DND-41 (cell line): ENCODE data around the gene SHISA2.

Experiments used
- ATAC-seq: fragments of 200-7000 bp; cut with Tn5 transposase; 3 replicates; pipeline ENCODE4 v1.9.1; 2021; ENCODE audit warnings: low read depth; ENCODE audit not compliant: insufficient read depth
- DNase-seq: peaks from one replicate; pipeline ENCODE4 v3.0.0-alpha.2; 2020
- H2AFZ ChIP-seq: 2 replicates; pipeline ENCODE4 v1.6.0; 2012; ENCODE audit warnings: low read depth, low read length
- H3K27ac ChIP-seq: 2 replicates; pipeline ENCODE4 v1.5.1; 2012; ENCODE audit warnings: low read length, inconsistent platforms
- H3K27me3 ChIP-seq: fragments of 200-600 bp; sonication (generic); 2 replicates; pipeline ENCODE4 v1.6.0; 2012; ENCODE audit warnings: low read length, mild to moderate bottlenecking, inconsistent platforms; ENCODE audit not compliant: insufficient read depth, poor library complexity
- H3K36me3 ChIP-seq: 2 replicates; pipeline ENCODE4 v1.5.1; 2012; ENCODE audit warnings: low read length, inconsistent platforms; ENCODE audit not compliant: insufficient read depth
- H3K4me1 ChIP-seq: 2 replicates; pipeline ENCODE4 v1.5.1; 2012; ENCODE audit warnings: mild to moderate bottlenecking, low read length; ENCODE audit not compliant: insufficient read depth
- H3K4me2 ChIP-seq: 2 replicates; pipeline ENCODE4 v1.6.0; 2012; ENCODE audit warnings: mild to moderate bottlenecking, moderate library complexity, low read length, inconsistent platforms; ENCODE audit not compliant: insufficient read depth
- H3K4me3 ChIP-seq, 2 experiments: fragments of 200-600 bp in 1 of 2; shearing (Covaris generic) in 1 of 2; 2 replicates each; pipeline ENCODE4 v1.5.1; 2012 to 2016; ENCODE audit warnings: inconsistent platforms in 2 of 2, low read length in 2 of 2, mild to moderate bottlenecking in 2 of 2, low read depth in 1 of 2, moderate library complexity in 1 of 2
- H3K79me2 ChIP-seq: 2 replicates; pipeline ENCODE4 v1.6.0; 2012; ENCODE audit warnings: low read length, inconsistent platforms; ENCODE audit not compliant: insufficient read depth
- H3K9ac ChIP-seq: 2 replicates; pipeline ENCODE4 v1.6.0; 2012; ENCODE audit warnings: low read depth, mild to moderate bottlenecking, inconsistent platforms, low read length, moderate library complexity
- H3K9me3 ChIP-seq: 2 replicates; pipeline ENCODE4 v1.5.1; 2012; ENCODE audit warnings: low read length, moderate library complexity, mild to moderate bottlenecking, inconsistent platforms; ENCODE audit not compliant: insufficient read depth, severe bottlenecking
- H4K20me1 ChIP-seq: 2 replicates; pipeline ENCODE4 v1.6.0; 2012; ENCODE audit warnings: low read length; ENCODE audit not compliant: insufficient read depth
- CTCF ChIP-seq: IDR thresholded peaks from 2 replicates; pipeline ENCODE4 v1.5.1; 2012; ENCODE audit warnings: borderline replicate concordance, low read length, moderate library complexity, mild to moderate bottlenecking; ENCODE audit not compliant: poor library complexity, severe bottlenecking; ENCODE audit errors: extremely low read depth
- EZH2 ChIP-seq: IDR thresholded peaks from 3 replicates; pipeline ENCODE4 v1.6.1; 2012; ENCODE audit warnings: borderline replicate concordance, low read depth, mild to moderate bottlenecking, moderate library complexity, low read length, inconsistent platforms; ENCODE audit not compliant: severe bottlenecking

The SHISA2 gene

GRCh38 chr13:26012995-26013394 lies 38.8 kb downstream of the SHISA2 start:
- DNase-seq, result no peak
- no peaks in the 10 kb centered on the region for H3K36me3 ChIP-seq
- H4K20me1 ChIP-seq, result no peaks in the 10 kb centered on the region
- no peak overlapping the region for H3K4me2 ChIP-seq
- no peak for ATAC-seq
- no peaks in the 10 kb centered on the region for H3K79me2 ChIP-seq
- no peak overlapping the region for H2AFZ ChIP-seq
- no peak for TF ChIP-seq EZH2
- TF ChIP-seq CTCF, result no peak
- no peak overlapping the region for H3K27ac ChIP-seq
- H3K4me1 ChIP-seq, result peaks cover 10% of the 10 kb centered on the region
- no peak overlapping the region for H3K4me3 ChIP-seq
- H3K9me3 ChIP-seq, result no peaks in the 10 kb centered on the region
- no peaks in the 10 kb centered on the region for H3K27me3 ChIP-seq
- H3K9ac ChIP-seq, result no peak overlapping the region

- no peak for ATAC-seq
- Histone ChIP-seq H4K20me1 (no peaks in the 10 kb centered on the region), H3K36me3 (no peaks in the 10 kb centered on the region), H3K4me3 (no peak overlapping the region), H3K9ac (no peak overlapping the region), H2AFZ (no peak overlapping the region), H3K79me2 (no peaks in the 10 kb centered on the region), H3K4me1 (peaks cover 10% of the 10 kb centered on the region), H3K27me3 (no peaks in the 10 kb centered on the region), H3K9me3 (no peaks in the 10 kb centered on the region), H3K27ac (no peak overlapping the region), H3K4me2 (no peak overlapping the region)
- DNase-seq, result no peak
- TF ChIP-seq CTCF, result no peak
Measured at GRCh38 chr13:26011996-26012821, 39.6 kb downstream of the SHISA2 start.

GRCh38 chr13:26011208-26011573 lies 40.6 kb downstream of the SHISA2 start:
- Histone ChIP-seq H3K4me2 (no peak overlapping the region), H3K4me1 (peaks cover 11% of the 10 kb centered on the region), H2AFZ (no peak overlapping the region), H3K9ac (no peak overlapping the region), H4K20me1 (no peaks in the 10 kb centered on the region), H3K9me3 (no peaks in the 10 kb centered on the region), H3K36me3 (no peaks in the 10 kb centered on the region), H3K79me2 (no peaks in the 10 kb centered on the region), H3K27ac (no peak overlapping the region), H3K4me3 (no peak overlapping the region), H3K27me3 (no peaks in the 10 kb centered on the region)
- no peak for DNase-seq
- TF ChIP-seq CTCF (no peak), EZH2 (no peak)
- ATAC-seq, result no peak
